GM18505 (cell line): Measurements from ENCODE around the gene PRICKLE1.
"Not testable (repeated sequence)": the region's sequence is repeated elsewhere in the genome, so short reads cannot be mapped to it uniquely, and the experiment has no call there.

Source experiments
- ATAC-seq: cut with Tn5 transposase; IDR thresholded peaks from one replicate; pipeline ENCODE4 v1.9.1; 2021; ENCODE audit not compliant: unreplicated experiment
- POLR2A ChIP-seq: IDR thresholded peaks from 4 replicates; pipeline ENCODE4 v1.6.1; 2011; ENCODE audit warnings: borderline replicate concordance; ENCODE audit not compliant: insufficient read depth, insufficient read length; ENCODE audit errors: extremely low read depth

PRICKLE1 gene

GRCh38 chr12:42546709-42547108 is 42.8 kb downstream of the PRICKLE1 start:
- ATAC-seq, result no peak
- no peak for TF ChIP-seq POLR2A

GRCh38 chr12:42541965-42542364 is 47.6 kb downstream of the PRICKLE1 start:
- no peak for ATAC-seq

GRCh38 chr12:42541308-42541707 is 48.2 kb downstream of the PRICKLE1 start:
- ATAC-seq, result not testable (repeated sequence)

More at GRCh38 chr12:42541965-42542364, 47.6 kb downstream of the PRICKLE1 start:
- TF ChIP-seq POLR2A, result no peak

GRCh38 chr12:42539696-42540095 is 49.9 kb downstream of the PRICKLE1 start:
- no peak for TF ChIP-seq POLR2A
- ATAC-seq, result no peak

GRCh38 chr12:42538203-42538602 is 51.3 kb downstream of the PRICKLE1 start:
- no peak for TF ChIP-seq POLR2A
- no peak for ATAC-seq

GRCh38 chr12:42534184-42534838 is 55.2 kb downstream of the PRICKLE1 start:
- no peak for TF ChIP-seq POLR2A
- no peak for ATAC-seq

- ATAC-seq, result no peak
- TF ChIP-seq POLR2A, result no peak
Observed at GRCh38 chr12:42530284-42530683, 59.3 kb downstream of the PRICKLE1 start.

GRCh38 chr12:42525444-42525843 is 64.1 kb downstream of the PRICKLE1 start:
- no peak for TF ChIP-seq POLR2A
- ATAC-seq, result no peak

GRCh38 chr12:42524716-42525115 is 64.8 kb downstream of the PRICKLE1 start:
- no peak for ATAC-seq
- no peak for TF ChIP-seq POLR2A

- TF ChIP-seq POLR2A, result no peak
- no peak for ATAC-seq
Observed at GRCh38 chr12:42516573-42516972, 73.0 kb downstream of the PRICKLE1 start.

GRCh38 chr12:42511656-42512055 is 77.9 kb downstream of the PRICKLE1 start:
- ATAC-seq, result no peak
- TF ChIP-seq POLR2A, result no peak

- ATAC-seq, result no peak
- TF ChIP-seq POLR2A, result no peak
Observed at GRCh38 chr12:42510823-42511222, 78.7 kb downstream of the PRICKLE1 start.

- ATAC-seq, result no peak
- no peak for TF ChIP-seq POLR2A
Observed at GRCh38 chr12:42508913-42509460, 80.6 kb downstream of the PRICKLE1 start.

- ATAC-seq, result no peak
- TF ChIP-seq POLR2A, result no peak
Observed at GRCh38 chr12:42507565-42507964, 82.0 kb downstream of the PRICKLE1 start.
